Erythroblast (primary cell): ENCODE data around the gene FNDC5.

Experiments
- GATA1 ChIP-seq: IDR thresholded peaks from 2 replicates; pipeline ENCODE4 v1.6.1; 2011; ENCODE audit warnings: low read depth, mild to moderate bottlenecking, control low read depth, low read length, moderate library complexity
- POLR2A ChIP-seq: IDR thresholded peaks from 2 replicates; pipeline ENCODE4 v1.6.1; 2011; ENCODE audit warnings: mild to moderate bottlenecking, low read length

- TF ChIP-seq POLR2A (no peak), GATA1 (no peak)
Observed at GRCh38 chr1:32869923-32870614, 643 bp downstream of the FNDC5 start.
